HCT116 (cell line): Measurements from ENCODE around the gene RREB1. TPM values are rescaled to one million over a fixed set of nuclear protein-coding genes. Genes with fewer than 3 reads are reported as not detected.

Source experiments
- ATAC-seq: fragments of 200-7000 bp; cut with Tn5 transposase; 2 replicates; pipeline ENCODE4 v1.9.1; 2020; ENCODE audit warnings: mild to moderate bottlenecking, moderate library complexity
- BruUV-seq: library from RNA; stranded (reverse); fragments of 400-500 nt; replicated peaks from 2 replicates; lab custom pipeline; 2021; lab: Mats Ljungman, UMichigan
- CTCF ChIA-PET: fragments of 300-600 bp; sonication (Branson Sonifier 250); formaldehyde crosslinking; loops from one replicate; lab custom pipeline; 2021; ENCODE audit warnings: antibody characterized with exemption; lab: Charles Lee
- POLR2A ChIA-PET: fragments of 300-600, 350-600 bp; sonication (Branson Sonifier 250); formaldehyde crosslinking; loops from one replicate; lab custom pipeline; 2021; ENCODE audit warnings: antibody characterized with exemption; lab: Charles Lee
- RAD21 ChIA-PET, 2 experiments: fragments of 300-600 bp; sonication (Branson Sonifier 250); formaldehyde crosslinking; loops; one replicate each; lab custom pipeline; 2023; ENCODE audit warnings: low total read pairs in 2 of 2; ENCODE audit not compliant: uncharacterized antibody in 2 of 2, unreplicated experiment in 2 of 2, low non-redundant PET in 1 of 2; lab: Charles Lee
- DNase-seq: peaks from one replicate; pipeline ENCODE4 v3.0.0-alpha.2; 2010; ENCODE audit warnings: low read depth, low spot score
- H2AFZ ChIP-seq: fragments of 200-600 bp; shearing (Covaris generic), sonication (generic); 2 replicates; pipeline ENCODE4 v1.6.1; 2017; ENCODE audit warnings: low read depth, mixed run types, mixed read lengths, antibody characterized with exemption, low read length; ENCODE audit not compliant: poor library complexity, severe bottlenecking
- H3K27ac ChIP-seq: 2 replicates; pipeline ENCODE4 v1.5.1; 2012; ENCODE audit warnings: low read depth, low read length
- H3K27me3 ChIP-seq: fragments of 200-600 bp; sonication (generic); 2 replicates; pipeline ENCODE4 v1.6.1; 2016; ENCODE audit warnings: mixed run types, low read length, mixed read lengths; ENCODE audit not compliant: insufficient read depth
- H3K36me3 ChIP-seq, 2 experiments: fragments of 200-500 bp in 1 of 2; fragments of 200-600 bp in 1 of 2; sonication (Bioruptor generic) in 1 of 2; sonication (generic) in 1 of 2; 2 replicates each; pipeline versions ENCODE4 v1.5.1 to v1.6.1; 2014 to 2016; ENCODE audit warnings: low read length in 2 of 2, inconsistent platforms in 1 of 2, mixed read lengths in 1 of 2, mixed run types in 1 of 2; ENCODE audit not compliant: insufficient read depth in 2 of 2, control insufficient read depth in 1 of 2
- H3K4me1 ChIP-seq, 2 experiments: fragments of 200-600 bp in 1 of 2; sonication (generic) in 1 of 2; 2 replicates each; pipeline versions ENCODE4 v1.5.1 to v1.6.1; 2012 to 2017; ENCODE audit warnings: low read length in 2 of 2, inconsistent platforms in 1 of 2, mild to moderate bottlenecking in 1 of 2, mixed read lengths in 1 of 2, mixed run types in 1 of 2, moderate library complexity in 1 of 2; ENCODE audit not compliant: insufficient read depth in 2 of 2, control insufficient read depth in 1 of 2
- H3K4me2 ChIP-seq: fragments of 200-600 bp; sonication (generic); 2 replicates; pipeline ENCODE4 v1.6.1; 2017; ENCODE audit warnings: mixed run types, low read length, mixed read lengths
- H3K4me3 ChIP-seq, 2 experiments: fragments of 200-600 bp in 1 of 2; sonication (generic) in 1 of 2; replicated peaks in 1 of 2; 2 replicates each; pipeline ENCODE4 v1.5.1; 2011 to 2016; ENCODE audit warnings: low read length in 2 of 2, control low read depth in 1 of 2, low read depth in 1 of 2, mild to moderate bottlenecking in 1 of 2, mixed read lengths in 1 of 2, mixed run types in 1 of 2
- H3K79me2 ChIP-seq: fragments of 200-600 bp; sonication (generic); 2 replicates; pipeline ENCODE4 v1.6.1; 2017; ENCODE audit warnings: mild to moderate bottlenecking, mixed run types, low read length, moderate library complexity, mixed read lengths; ENCODE audit not compliant: insufficient read depth
- H3K9ac ChIP-seq: fragments of 200-600 bp; sonication (generic); 2 replicates; pipeline ENCODE4 v1.6.1; 2016; ENCODE audit warnings: low read length, mixed read lengths
- H3K9me2 ChIP-seq: fragments of 200-600 bp; sonication (generic), shearing (Covaris generic); 2 replicates; pipeline ENCODE4 v1.6.1; 2017; ENCODE audit warnings: mixed run types, mild to moderate bottlenecking, moderate library complexity; ENCODE audit not compliant: insufficient read depth
- H3K9me3 ChIP-seq, 2 experiments: fragments of 200-500 bp in 1 of 2; fragments of 200-600 bp in 1 of 2; sonication (Bioruptor generic) in 1 of 2; sonication (generic) in 1 of 2; 2 replicates each; pipeline ENCODE4 v1.6.1; 2014 to 2017; ENCODE audit warnings: low read length in 2 of 2, mixed read lengths in 2 of 2, inconsistent platforms in 1 of 2, low read depth in 1 of 2, mild to moderate bottlenecking in 1 of 2, mixed run types in 1 of 2, moderate library complexity in 1 of 2; ENCODE audit not compliant: control insufficient read depth in 1 of 2, insufficient read depth in 1 of 2
- H4K20me1 ChIP-seq: fragments of 200-600 bp; sonication (generic), shearing (Covaris generic); 2 replicates; pipeline ENCODE4 v1.6.1; 2017; ENCODE audit warnings: mixed run types, mild to moderate bottlenecking, moderate library complexity; ENCODE audit not compliant: insufficient read depth
- ATF3 ChIP-seq: IDR thresholded peaks from 2 replicates; pipeline ENCODE4 v1.6.1; 2012
- CTCF ChIP-seq, 3 experiments: fragments of 200-600 bp in 1 of 3; sonication (generic) in 1 of 3; IDR thresholded peaks in 2 of 3; conservative IDR thresholded peaks in 1 of 3; 2 replicates each; pipeline ENCODE4 v1.5.1; 2012 to 2017; ENCODE audit warnings: low read depth in 2 of 3, low read length in 2 of 3, antibody characterized with exemption in 1 of 3, borderline replicate concordance in 1 of 3, control low read depth in 1 of 3, mild to moderate bottlenecking in 1 of 3, mixed read lengths in 1 of 3, mixed run types in 1 of 3, moderate library complexity in 1 of 3; ENCODE audit not compliant: insufficient read depth in 1 of 3
- EGR1 ChIP-seq: IDR thresholded peaks from 2 replicates; pipeline ENCODE4 v1.6.1; 2012; ENCODE audit warnings: low read depth
- ELF1 ChIP-seq: IDR thresholded peaks from 2 replicates; pipeline ENCODE4 v1.6.1; 2012; ENCODE audit warnings: low read depth, borderline replicate concordance
- EZH2 ChIP-seq: fragments of 200-600 bp; sonication (generic); IDR thresholded peaks from 2 replicates; pipeline ENCODE4 v1.6.1; 2017; ENCODE audit warnings: antibody characterized with exemption, mixed run types
- FOSL1 ChIP-seq: IDR thresholded peaks from 2 replicates; pipeline ENCODE4 v1.6.1; 2012; ENCODE audit warnings: low read depth
- POLR2A ChIP-seq: IDR thresholded peaks from 2 replicates; pipeline ENCODE4 v1.7.0; 2011; ENCODE audit warnings: borderline replicate concordance; ENCODE audit not compliant: insufficient read depth, insufficient read length; ENCODE audit errors: extremely low read depth
- REST ChIP-seq: IDR thresholded peaks from 2 replicates; pipeline ENCODE4 v1.6.1; 2012; ENCODE audit warnings: low read depth
- YY1 ChIP-seq: IDR thresholded peaks from 2 replicates; pipeline ENCODE4 v1.6.1; 2011; ENCODE audit warnings: low read length, low read depth, moderate library complexity, mild to moderate bottlenecking; ENCODE audit not compliant: insufficient replicate concordance; ENCODE audit errors: extremely low read depth
- ZNF274 ChIP-seq: fragments of 200-500 bp; sonication (Bioruptor generic); IDR thresholded peaks from 2 replicates; pipeline ENCODE4 v1.6.1; 2014; ENCODE audit warnings: mild to moderate bottlenecking, low read depth, low read length, inconsistent platforms
- intact Hi-C: fragments of 100-400 bp; cut with micrococcal nuclease; formaldehyde crosslinking; loops from 2 replicates; pipeline ENCODE4 v1.10.0; 2022
- total RNA-seq: library from RNA; stranded (reverse); gene quantifications from one replicate; pipeline ENCODE4 v1.2.1, GENCODE V29; 2021; ENCODE audit not compliant: unreplicated experiment

The RREB1 gene
- total RNA-seq, 1 experiment from 2014 or later, result 47.9 TPM

GRCh38 chr6:7173843-7174503 lies 66.2 kb downstream of the RREB1 start:
- Histone ChIP-seq H4K20me1 (no peaks in the 10 kb centered on the region), H3K4me1 (no peaks in the 10 kb centered on the region), H3K9me3 (no peaks in the 10 kb centered on the region), H3K9me2 (no peaks in the 10 kb centered on the region), H3K79me2 (peaks cover 56% of the 10 kb centered on the region), H3K4me2 (no peak overlapping the region), H2AFZ (no peak overlapping the region), H3K27me3 (no peaks in the 10 kb centered on the region), H3K36me3 (no peaks in the 10 kb centered on the region), H3K27ac (no peak overlapping the region), H3K9ac (no peak overlapping the region), H3K4me3 (no peak overlapping the region)
- CTCF ChIA-PET, result no interaction called here
- intact Hi-C loops, result no loop called here
- RAD21 ChIA-PET, result no interaction called here
- DNase-seq (no peak), ATAC-seq (no peak)
- TF ChIP-seq EGR1, result no peak
- TF ChIP-seq FOSL1, result no peak
- TF ChIP-seq POLR2A, result no peak
- no peak for TF ChIP-seq ATF3
- no peak for TF ChIP-seq ZNF274
- no peak for TF ChIP-seq ELF1
- TF ChIP-seq YY1, result no peak
- no peak for TF ChIP-seq EZH2
- no peak for TF ChIP-seq REST
- no peak for TF ChIP-seq CTCF (IDR thresholded peaks at IDR 0.05 in 2 of 3, conservative IDR thresholded peaks at IDR 0.05 in 1 of 3; ENCODE audit: borderline replicate concordance in 1 of 3, insufficient read depth in 1 of 3, low read depth in 2 of 3, low read length in 2 of 3)
- POLR2A ChIA-PET, result no interaction called here
- no TSS peak for BruUV-seq
